ENCODE data around the gene ZNF543. TPM values are rescaled to one million over a fixed set of nuclear protein-coding genes. Genes with fewer than 3 reads are reported as not detected.

Gene ZNF543
- total and polyA plus RNA-seq, 9 of the 15 experiments (the other 6 are each of a cell fraction or from before 2014, with no cell fraction given), result 0.14 to 5.5 (median 2.4) TPM

- TF ChIP-seq ZNF407 (IDR thresholded peaks at IDR 0.05; ENCODE audit: low read depth) (peak; percentile 82), RCOR1 (IDR thresholded peaks at IDR 0.05; ENCODE audit: borderline replicate concordance in 1 of 2, low read depth in 2 of 2, low read length in 2 of 2) (peak in 1 of 2 experiments; percentile 71; a peak in 1 of 4 replicates), ADNP (tag; IDR thresholded peaks at IDR 0.05) (no peak), PCBP2 (IDR thresholded peaks at IDR 0.05; ENCODE audit: low read depth, low read length, poor library complexity, severe bottlenecking) (no peak), AFF4 (CRISPR knock-in tag; IDR thresholded peaks at IDR 0.05) (no peak), KAT2B (IDR thresholded peaks at IDR 0.05; ENCODE audit: low read depth, low read length) (no peak), USF1 (CRISPR knock-in tag; IDR thresholded peaks at IDR 0.05) (peak; percentile 75), ZBTB12 (CRISPR knock-in tag; IDR thresholded peaks at IDR 0.05) (no peak), FOXP1 (CRISPR knock-in tag; IDR thresholded peaks at IDR 0.05) (no peak), ZNF444 (CRISPR knock-in tag; IDR thresholded peaks at IDR 0.05) (no peak), YY1 (IDR thresholded peaks at IDR 0.05; ENCODE audit: borderline replicate concordance in 1 of 3, control insufficient read depth in 1 of 3, extremely low read depth in 1 of 3, insufficient read depth in 3 of 3, insufficient read length in 1 of 3, insufficient replicate concordance in 2 of 3, low read depth in 1 of 3, low read length in 2 of 3) (peak in 2 of 3 experiments; percentile 34 to 74)
Observed at GRCh38 chr19:57279418-57280164, 40.7 kb upstream of the ZNF543 start (continued).
